ENCODE measurements around the gene CFAP61. TPM values are rescaled to one million over a fixed set of nuclear protein-coding genes. Genes with fewer than 3 reads are reported as not detected.

CFAP61 gene
- total RNA-seq, 1 experiment from 2014 or later, result not detected

DNA sequence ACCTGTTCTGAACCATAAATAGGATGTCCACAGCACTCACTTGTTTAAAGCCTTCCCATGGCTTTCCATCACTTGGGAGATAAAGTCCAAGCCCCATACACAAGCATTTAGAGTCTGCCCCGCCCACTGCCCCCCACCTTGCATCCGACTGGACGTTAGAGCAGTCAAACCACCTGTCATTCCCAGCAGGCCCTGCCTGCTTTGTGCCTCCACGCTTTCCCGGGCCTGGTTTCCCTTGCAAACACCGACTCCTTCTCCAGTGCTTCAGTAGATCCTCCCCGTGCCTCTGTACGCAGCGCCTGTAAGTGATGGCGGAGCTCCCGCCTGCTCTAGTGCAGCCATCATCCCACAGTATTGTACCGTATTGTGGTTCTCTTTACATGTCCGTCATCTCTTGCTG lies 277.2 kb downstream of the CFAP61 start:
- Histone ChIP-seq H3K36me3 (ENCODE audit: low read depth, low read length) (no peaks in the 10 kb centered on the region), H3F3A (ENCODE audit: low read length, unreplicated experiment) (no peaks in the 10 kb centered on the region), H3K79me2 (ENCODE audit: low read length) (no peaks in the 10 kb centered on the region), H3K4me2 (ENCODE audit: low read length) (no peak overlapping the region), H3K9ac (ENCODE audit: low read length) (no peak overlapping the region), H3K27ac (ENCODE audit: low read length) (no peak overlapping the region), H3K27me3 (ENCODE audit: low read length) (peaks cover 46% of the 10 kb centered on the region), H2AFZ (ENCODE audit: low read length) (no peak overlapping the region), H4K20me1 (ENCODE audit: low read length) (no peaks in the 10 kb centered on the region), H3K4me3 (ENCODE audit: low read length) (no peak overlapping the region), H3K9me2 (replicated peaks; ENCODE audit: low read length) (no peaks in the 10 kb centered on the region), H3K9me3 (ENCODE audit: low read length) (no peaks in the 10 kb centered on the region), H3K4me1 (ENCODE audit: insufficient read depth, low read length) (no peaks in the 10 kb centered on the region)
- DNase-seq (no peak), ATAC-seq (no peak)
- ChIA-PET CTCF (no interaction called here), POLR2A (ENCODE audit: unreplicated experiment) (no interaction called here)
- TF ChIP-seq, protein P1, sequence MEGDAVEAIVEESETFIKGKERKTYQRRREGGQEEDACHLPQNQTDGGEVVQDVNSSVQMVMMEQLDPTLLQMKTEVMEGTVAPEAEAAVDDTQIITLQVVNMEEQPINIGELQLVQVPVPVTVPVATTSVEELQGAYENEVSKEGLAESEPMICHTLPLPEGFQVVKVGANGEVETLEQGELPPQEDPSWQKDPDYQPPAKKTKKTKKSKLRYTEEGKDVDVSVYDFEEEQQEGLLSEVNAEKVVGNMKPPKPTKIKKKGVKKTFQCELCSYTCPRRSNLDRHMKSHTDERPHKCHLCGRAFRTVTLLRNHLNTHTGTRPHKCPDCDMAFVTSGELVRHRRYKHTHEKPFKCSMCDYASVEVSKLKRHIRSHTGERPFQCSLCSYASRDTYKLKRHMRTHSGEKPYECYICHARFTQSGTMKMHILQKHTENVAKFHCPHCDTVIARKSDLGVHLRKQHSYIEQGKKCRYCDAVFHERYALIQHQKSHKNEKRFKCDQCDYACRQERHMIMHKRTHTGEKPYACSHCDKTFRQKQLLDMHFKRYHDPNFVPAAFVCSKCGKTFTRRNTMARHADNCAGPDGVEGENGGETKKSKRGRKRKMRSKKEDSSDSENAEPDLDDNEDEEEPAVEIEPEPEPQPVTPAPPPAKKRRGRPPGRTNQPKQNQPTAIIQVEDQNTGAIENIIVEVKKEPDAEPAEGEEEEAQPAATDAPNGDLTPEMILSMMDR (conservative IDR thresholded peaks at IDR 0.05; ENCODE audit: low read depth, low read length), result no peak
- TF ChIP-seq EZH2 (IDR thresholded peaks at IDR 0.05; ENCODE audit: low read length, unreplicated experiment) (no peak), EZH2phosphoT487 (IDR thresholded peaks at IDR 0.05; ENCODE audit: borderline replicate concordance, low read length) (no peak)
- no TSS peak for BruUV-seq (replicated peaks)
- intact Hi-C loops (cut with micrococcal nuclease), result no loop called here

DNA sequence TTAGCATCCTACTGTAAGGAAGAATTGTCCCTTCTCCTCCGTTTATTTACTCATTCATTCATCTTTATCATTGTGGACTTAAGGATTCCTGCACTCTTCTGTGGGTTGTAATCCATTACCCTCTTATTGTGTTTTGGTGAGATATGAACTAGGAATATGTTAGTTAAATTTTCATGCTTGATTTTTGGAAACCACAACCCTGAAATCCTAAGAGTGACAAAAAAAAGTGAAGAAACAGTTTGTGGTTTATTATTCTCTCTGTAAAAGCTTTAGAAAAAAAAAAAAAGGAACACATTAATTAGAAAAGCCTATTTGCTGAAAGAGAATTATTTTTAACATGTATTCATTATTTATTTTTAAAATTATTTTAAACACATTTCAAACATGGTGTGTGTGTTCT lies 278.8 kb downstream of the CFAP61 start:
- H3K4me1 ChIP-seq (ENCODE audit: insufficient read depth, low read length), result no peaks in the 10 kb centered on the region
- ChIA-PET CTCF (no interaction called here), POLR2A (ENCODE audit: unreplicated experiment) (no interaction called here)
- no peaks in the 10 kb centered on the region for H3K36me3 ChIP-seq (ENCODE audit: low read depth, low read length)
- H2AFZ ChIP-seq (ENCODE audit: low read length), result no peak overlapping the region
- no peaks in the 10 kb centered on the region for H3F3A ChIP-seq (ENCODE audit: low read length, unreplicated experiment)
- intact Hi-C loops (cut with micrococcal nuclease), result no loop called here
- no peaks in the 10 kb centered on the region for H3K9me2 ChIP-seq (replicated peaks; ENCODE audit: low read length)
- ATAC-seq, result no peak
- H3K4me2 ChIP-seq (ENCODE audit: low read length), result no peak overlapping the region
- H3K27me3 ChIP-seq (ENCODE audit: low read length), result peaks cover 52% of the 10 kb centered on the region
- BruUV-seq (replicated peaks), result no TSS peak
- no peak overlapping the region for H3K4me3 ChIP-seq (ENCODE audit: low read length)
- H3K9ac ChIP-seq (ENCODE audit: low read length), result no peak overlapping the region
- no peaks in the 10 kb centered on the region for H3K79me2 ChIP-seq (ENCODE audit: low read length)
- DNase-seq, result no peak
- no peaks in the 10 kb centered on the region for H3K9me3 ChIP-seq (ENCODE audit: low read length)
- H3K27ac ChIP-seq (ENCODE audit: low read length), result no peak overlapping the region
- H4K20me1 ChIP-seq (ENCODE audit: low read length), result no peaks in the 10 kb centered on the region
- TF ChIP-seq EZH2phosphoT487 (IDR thresholded peaks at IDR 0.05; ENCODE audit: borderline replicate concordance, low read length), result no peak
- no peak for TF ChIP-seq EZH2 (IDR thresholded peaks at IDR 0.05; ENCODE audit: low read length, unreplicated experiment)
- TF ChIP-seq, protein P1 (conservative IDR thresholded peaks at IDR 0.05; ENCODE audit: low read depth, low read length), result no peak

DNA sequence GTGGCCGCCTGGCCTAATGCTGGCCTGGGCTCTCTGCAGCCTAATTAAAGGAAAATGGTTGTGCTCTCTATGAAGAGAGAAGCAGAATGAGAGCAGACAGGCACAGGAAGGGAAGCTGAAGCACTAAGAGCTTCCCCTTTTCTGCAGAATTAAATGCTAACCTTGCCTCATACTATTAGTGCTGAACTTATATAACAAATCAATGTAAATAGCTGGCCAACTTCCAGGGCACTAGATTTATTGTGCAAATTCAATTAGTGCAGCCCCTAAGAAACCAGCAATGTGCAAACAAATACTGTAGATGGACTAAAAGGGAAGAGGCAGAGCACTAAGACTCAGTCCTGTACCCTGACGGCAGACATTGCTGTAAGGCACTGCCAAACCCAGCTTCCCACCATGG lies 279.5 kb downstream of the CFAP61 start:
- Histone ChIP-seq H3K27ac (ENCODE audit: low read length) (no peak overlapping the region), H3K9ac (ENCODE audit: low read length) (no peak overlapping the region), H3K9me3 (ENCODE audit: low read length) (no peaks in the 10 kb centered on the region), H2AFZ (ENCODE audit: low read length) (no peak overlapping the region), H3K4me1 (ENCODE audit: insufficient read depth, low read length) (no peaks in the 10 kb centered on the region), H3F3A (ENCODE audit: low read length, unreplicated experiment) (no peaks in the 10 kb centered on the region), H3K79me2 (ENCODE audit: low read length) (no peaks in the 10 kb centered on the region), H4K20me1 (ENCODE audit: low read length) (no peaks in the 10 kb centered on the region), H3K9me2 (replicated peaks; ENCODE audit: low read length) (no peaks in the 10 kb centered on the region), H3K36me3 (ENCODE audit: low read depth, low read length) (no peaks in the 10 kb centered on the region), H3K4me2 (ENCODE audit: low read length) (no peak overlapping the region), H3K4me3 (ENCODE audit: low read length) (no peak overlapping the region), H3K27me3 (ENCODE audit: low read length) (peaks cover 53% of the 10 kb centered on the region)
- ChIA-PET POLR2A (ENCODE audit: unreplicated experiment) (no interaction called here), CTCF (no interaction called here)
- no TSS peak for BruUV-seq (replicated peaks)
- TF ChIP-seq, protein P1 (conservative IDR thresholded peaks at IDR 0.05; ENCODE audit: low read depth, low read length), result no peak
- TF ChIP-seq EZH2phosphoT487 (IDR thresholded peaks at IDR 0.05; ENCODE audit: borderline replicate concordance, low read length), result no peak
- no peak for TF ChIP-seq EZH2 (IDR thresholded peaks at IDR 0.05; ENCODE audit: low read length, unreplicated experiment)
- intact Hi-C loops (cut with micrococcal nuclease), result no loop called here
- ATAC-seq (no peak), DNase-seq (no peak)
